Epidermal melanocyte (primary cell): ENCODE results near the gene IGFBP6.
A peak's percentile ranks its signal among the peaks of the same experiment; 100 is the strongest.
"Not testable (repeated sequence)": the region's sequence is repeated elsewhere in the genome, so short reads cannot be mapped to it uniquely, and the experiment has no call there.

ENCODE experiments used
- DNase-seq: peaks from one replicate; pipeline ENCODE4 v3.0.0; 2011; ENCODE audit warnings: low spot score; ENCODE audit not compliant: insufficient read length

The IGFBP6 gene

DNA sequence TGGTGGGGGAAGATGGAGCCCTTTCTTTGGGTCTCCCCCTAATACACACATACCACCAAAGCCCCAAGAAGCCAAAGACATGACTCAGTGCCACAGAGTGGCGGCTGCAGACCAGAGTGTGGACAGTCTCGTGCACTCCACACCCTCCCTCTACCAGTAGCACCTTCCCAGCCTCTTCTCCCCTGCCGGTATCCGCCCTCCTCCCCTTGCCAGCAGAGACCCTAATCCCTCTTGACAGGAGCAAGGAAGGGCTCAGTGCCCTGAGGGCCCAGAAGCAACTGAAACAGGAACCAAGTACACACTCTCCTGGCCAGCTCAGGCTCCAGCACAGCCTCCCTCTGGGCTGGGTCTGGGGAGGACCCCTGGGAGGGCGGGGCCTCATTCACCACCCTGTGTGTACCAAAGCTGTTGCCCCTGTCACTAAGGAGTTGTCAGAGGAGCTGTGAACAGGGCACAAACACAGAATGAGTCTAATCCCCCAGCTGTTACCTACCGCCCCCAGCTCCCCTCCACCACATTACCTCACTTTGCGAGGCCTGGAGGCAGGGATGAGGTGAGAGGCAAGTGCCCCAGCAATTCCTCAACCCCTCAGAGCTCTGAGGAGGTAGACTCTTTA, 26.5 kb upstream of the IGFBP6 start:
- no peak for DNase-seq

DNA sequence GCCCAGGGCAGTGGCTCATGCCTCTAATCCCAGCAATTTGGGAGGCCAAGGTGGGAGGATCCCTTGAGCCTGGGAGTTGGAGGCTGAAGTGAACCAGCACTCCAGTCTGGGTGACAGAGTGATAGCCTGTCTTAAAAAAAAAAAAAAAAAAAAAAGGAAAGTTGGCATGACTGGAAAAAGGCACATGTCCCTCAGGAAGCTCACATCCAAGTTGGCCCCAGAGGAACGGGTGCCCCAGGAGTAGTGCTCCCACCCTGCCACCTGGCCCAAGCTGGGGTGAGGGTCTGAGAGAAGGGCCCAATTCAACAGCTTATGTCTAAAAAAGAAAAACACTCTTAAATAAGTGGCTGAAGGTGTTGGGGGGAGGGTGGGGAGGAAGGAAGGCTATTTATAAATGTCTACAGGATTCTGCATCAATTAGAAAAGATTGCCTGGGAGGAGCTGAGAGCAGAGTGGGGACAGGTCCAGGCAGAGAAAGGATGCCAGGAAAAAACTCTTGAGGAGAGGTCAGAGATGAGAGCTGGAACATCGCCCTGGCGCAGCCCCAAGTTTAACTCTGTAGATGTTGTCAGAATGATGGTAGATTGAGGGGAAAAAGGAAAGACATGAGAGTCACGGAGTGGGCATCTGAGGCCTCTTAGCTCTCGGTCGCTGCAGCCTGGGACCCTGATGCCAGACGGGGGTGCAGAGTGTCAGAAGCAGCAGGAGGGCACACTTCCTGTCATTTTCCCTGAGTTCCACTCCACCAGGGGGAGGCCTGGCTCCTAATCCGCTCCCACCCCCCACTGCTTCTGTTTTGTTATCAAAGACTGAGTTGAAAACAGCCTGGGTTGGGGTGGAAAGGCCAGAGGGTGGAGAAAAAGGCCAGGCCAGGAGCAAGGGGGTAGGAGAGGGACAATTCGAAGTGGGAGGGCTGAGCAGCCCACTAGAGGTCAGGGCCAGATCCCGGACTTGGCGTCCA, 25.6 kb upstream of the IGFBP6 start:
- no peak for DNase-seq

DNA sequence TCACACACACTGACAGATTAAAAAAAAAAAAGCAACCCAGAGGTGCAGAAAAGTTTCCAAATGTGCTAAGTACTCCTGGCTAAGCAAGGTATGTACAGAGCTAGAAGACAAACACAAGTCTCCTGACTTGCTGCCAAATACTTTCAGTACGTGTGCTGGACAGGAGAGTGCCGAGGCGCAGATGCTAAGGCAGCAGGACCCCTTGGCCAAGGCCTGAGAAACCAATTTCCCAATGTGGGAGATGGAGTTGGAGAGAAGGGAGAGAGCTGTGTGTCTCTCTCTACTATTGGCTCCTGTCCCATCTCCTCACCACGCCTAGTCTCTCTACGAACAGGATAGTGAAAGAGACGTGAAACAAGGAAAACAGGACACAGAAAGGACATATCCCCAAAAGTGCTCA, 23.6 kb upstream of the IGFBP6 start:
- DNase-seq = no peak

DNA sequence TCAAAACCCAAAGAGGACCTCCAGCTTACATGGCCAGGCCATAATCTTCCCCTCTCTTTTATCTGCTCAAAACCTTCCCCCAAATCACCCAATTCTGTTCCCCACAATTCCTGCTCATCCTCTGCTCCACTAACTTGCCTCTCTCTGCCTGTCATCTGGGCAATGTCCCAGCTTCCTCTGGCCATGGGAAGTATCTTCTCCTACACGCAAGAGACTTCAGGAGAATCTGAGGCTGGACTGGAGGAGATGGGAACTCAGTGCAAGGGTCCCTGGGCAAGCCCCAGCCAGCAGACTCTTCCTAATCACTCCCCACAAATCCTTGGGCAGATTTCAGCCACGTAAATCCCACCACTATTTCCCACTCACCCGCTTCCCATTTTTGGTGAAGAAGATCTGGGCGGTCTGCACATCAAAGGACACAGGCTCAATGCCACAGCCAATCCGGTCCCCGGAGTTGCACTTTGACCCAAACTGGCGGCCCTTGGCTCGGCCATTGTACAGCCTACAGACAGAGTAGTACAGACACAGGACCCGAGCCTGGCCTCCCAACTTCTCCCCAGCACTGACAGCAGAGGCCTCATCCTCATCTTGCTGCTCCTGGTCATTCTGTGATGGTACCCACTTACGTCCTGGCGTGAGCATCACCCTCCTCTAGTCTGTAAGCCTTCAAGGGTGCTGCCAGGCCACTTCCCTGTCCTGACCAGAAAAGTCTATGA, 23.0 kb upstream of the IGFBP6 start:
- DNase-seq = no peak

DNA sequence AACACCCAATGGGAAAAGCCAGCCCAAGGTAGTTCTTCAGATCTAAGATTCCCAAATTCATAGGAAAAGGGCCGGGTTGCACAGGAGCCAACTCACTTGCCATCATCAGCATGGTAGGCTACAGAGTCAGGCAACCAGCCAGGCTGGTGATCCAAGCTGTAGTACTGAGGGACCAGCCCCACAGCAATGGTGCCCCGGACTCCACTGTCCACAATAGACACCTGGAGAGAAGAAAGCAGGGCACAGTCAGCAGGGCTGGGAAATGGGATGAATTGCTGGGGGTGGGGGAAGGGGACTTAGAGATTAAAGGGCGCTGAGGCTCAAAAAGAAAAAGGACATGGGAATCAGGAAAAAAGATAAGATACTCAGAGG, 22.5 kb upstream of the IGFBP6 start:
- no peak for DNase-seq

DNA sequence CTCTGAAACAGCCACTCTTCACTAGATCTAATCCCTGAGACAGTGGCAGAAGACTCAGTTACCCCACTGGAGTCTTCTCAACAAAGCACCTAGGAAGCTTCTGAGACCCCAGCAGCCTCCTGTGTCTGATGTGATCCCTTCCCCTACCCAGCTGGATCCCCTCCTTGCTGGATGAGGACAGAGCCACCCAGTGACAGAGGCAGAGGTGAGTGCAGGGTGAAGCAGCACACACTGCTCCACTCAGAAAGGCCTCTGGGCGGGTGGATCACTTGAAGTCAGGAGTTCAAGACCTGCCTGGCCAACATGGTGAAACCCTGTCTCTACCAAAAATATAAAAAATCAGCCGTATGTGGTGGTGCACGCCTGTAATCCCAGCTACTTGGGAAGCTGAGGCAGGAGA, 21.0 kb upstream of the IGFBP6 start:
- DNase-seq = peak; percentile 1

DNA sequence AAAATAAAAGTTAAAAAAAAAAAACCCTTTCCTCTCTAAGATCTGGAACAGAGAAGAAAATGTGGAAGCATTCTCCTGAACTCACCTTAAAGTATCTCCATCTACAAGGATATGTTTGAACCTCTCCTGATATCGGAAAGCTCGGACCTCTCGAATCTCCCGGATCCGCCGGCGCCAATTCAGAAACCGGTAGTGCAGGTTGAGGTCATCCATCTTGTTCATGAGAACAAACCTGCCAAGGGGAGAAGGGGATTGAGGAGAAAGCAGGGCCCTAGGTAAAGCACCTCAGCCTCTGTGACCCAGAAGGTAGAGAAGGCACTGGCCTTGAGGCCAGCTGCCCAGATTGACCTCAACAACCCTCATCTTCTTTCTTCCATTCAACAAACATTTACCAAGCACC, 20.4 kb upstream of the IGFBP6 start:
- DNase-seq = no peak

DNA sequence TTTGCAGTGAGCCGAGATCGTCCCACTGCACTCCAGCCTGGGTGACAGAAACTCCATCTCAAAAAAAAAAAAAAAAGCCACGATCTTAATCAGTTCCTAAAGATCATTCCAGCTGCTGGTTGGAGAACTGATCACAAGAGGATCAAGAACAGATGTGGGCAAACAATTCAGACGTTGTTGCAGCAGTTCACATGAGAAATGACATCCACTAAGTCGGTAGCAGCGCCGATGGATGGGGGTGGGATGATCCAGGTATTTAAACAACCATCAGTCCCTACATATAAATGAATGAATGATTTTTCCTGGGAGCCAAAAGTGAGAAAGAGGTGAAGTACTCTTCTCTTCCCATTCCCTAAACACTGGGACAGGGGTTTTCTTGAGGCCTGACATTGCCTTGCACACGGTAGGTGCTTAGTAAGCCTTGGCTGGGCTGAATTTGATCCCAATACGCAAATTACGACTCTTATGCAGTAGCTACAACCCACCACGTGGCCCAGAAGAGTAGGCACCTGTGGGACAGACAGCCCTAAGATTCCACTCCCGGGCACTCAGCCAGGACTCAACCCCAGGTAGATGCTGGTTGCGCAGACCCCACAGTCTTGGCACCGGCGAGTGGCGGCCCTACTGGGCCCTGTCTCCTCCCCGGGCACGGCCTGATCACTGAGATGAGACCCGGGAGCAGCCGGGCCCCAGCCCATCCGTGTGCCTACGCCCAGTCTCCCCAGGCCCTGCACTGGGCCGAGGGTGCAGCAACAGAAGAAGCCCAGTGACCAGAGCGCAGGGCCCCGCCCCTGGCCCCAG, 18.8 kb upstream of the IGFBP6 start:
- peak; percentile 8 for DNase-seq

DNA sequence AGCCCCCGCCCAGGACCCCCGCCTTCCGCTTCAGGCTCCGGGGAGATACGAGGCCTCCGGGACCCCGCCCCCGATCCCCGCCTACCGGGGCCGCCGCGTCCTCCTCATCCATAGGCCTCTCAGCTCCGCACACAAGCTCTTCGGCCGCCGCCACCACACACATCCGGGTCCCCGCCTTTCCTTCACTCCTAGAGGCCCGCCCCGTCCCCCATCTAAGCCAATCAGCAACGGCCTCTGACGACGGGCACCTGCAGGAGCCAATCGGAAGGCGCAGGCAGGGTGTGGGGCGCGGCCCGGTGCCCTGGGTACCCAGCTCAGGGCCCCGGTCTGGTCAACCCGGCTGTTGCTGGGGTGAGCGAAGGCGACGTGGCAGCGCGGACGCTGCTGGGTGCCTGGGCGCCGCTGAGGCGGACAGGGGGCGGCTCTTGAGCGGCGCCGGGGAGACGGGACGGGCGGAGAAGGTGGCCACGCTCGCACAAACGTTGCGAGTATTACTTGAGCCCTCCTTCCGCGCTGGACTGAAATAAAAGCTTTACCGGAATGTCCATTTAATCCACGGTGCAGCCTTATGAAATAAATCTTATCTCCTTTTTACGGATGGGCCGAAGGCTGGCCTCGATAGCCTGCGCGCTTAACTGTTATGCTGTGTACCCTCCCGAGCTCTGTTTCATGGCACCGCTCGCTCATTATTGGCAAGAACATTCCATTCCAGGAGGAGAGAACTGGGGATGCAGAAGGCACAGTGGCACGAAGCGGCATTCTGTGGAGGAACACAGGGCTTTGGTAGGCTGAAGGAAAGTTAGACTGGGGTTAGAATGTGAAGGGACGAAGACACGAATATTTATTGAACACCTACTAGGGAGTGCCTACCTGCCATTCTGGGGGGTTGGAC, 18.0 kb upstream of the IGFBP6 start, which contains the start of gene SPRYD3:
TSS of gene SPRYD3 (minus strand) at position 165 of the 892 bp plus-strand sequence. CDS start at position 108, 57 bp downstream.
- DNase-seq = peak; percentile 99

DNA sequence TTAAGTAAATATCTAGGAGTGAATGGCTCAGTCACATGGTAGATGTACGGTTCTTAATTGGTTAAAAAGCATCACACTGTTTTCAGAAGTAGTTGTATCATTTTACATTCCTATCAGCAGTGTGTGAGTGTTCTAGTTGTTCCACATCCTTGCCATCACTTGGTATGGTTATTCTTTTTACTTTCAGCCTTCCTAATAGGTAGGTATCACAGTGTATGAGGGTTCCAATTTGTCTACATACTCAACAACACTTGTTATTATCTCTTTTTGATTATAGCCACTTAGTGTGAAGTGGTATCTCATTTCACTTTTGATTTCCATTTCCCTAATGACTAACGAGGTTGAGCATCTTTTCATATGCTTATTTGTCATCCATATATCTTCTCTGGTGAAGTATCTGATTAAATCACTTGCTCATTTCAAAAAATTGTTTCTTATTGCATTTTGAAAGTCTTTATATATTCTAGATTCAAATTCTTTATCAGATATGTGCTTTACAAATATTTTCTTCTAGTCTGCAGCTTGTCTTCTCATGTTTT, 14.8 kb upstream of the IGFBP6 start:
- DNase-seq = peak; percentile 4

DNA sequence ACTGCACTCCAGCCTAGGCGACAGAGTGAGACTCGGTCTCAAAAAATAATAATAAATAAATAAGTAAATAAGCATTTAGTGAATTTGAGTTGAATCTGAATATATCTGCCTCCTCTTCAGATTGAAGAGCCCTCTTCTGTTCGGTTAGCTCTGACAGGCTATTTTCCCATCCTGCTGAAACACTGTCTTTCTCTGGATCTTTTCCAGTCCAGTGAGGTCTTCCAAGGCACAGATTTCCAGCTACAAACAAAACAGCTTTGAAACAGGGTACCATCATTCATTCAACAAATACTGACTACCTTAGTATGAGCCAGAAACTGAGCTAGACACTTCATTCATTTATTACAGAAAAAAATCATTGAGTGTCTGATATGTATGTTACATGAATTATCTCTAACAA, 11.1 kb upstream of the IGFBP6 start:
- DNase-seq = no peak

DNA sequence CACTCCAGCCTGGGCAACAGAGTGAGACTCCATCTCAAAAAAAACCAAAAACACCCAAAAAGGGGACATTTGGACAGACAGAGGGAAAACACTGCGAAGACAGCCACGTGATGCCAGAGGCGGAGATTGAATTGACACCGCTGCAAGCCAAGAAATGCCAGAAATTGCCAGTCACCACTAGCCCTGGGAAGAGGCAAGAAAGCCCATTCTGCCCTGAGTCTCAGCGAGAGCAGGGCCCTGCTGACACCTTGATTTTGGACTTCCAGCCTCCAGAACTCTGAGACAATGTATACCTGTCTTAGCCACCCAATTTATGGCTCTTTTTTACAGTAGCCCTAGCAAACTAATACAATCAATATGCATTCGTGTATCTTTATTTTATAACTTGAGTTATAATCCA, 7.4 kb upstream of the IGFBP6 start:
- DNase-seq = no peak

DNA sequence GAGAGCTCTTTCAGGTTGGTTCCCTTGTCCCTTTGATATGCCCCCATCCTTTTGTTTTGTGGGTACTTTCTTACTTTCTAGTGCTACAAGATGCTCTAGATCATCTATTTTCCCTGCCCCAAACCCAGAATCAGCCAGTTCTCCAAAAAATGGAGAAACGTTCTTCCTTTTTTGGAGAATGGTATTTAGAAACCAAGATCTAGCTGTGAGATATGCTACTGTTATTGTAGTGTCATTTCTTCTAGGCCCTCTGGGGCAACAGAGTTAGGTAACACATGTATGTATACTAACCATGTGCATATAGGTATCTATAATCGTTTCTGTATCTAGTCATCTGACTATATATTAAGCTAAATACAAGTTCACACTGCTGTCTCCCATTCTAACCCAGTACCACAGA, 6.9 kb upstream of the IGFBP6 start:
- DNase-seq = no peak

DNA sequence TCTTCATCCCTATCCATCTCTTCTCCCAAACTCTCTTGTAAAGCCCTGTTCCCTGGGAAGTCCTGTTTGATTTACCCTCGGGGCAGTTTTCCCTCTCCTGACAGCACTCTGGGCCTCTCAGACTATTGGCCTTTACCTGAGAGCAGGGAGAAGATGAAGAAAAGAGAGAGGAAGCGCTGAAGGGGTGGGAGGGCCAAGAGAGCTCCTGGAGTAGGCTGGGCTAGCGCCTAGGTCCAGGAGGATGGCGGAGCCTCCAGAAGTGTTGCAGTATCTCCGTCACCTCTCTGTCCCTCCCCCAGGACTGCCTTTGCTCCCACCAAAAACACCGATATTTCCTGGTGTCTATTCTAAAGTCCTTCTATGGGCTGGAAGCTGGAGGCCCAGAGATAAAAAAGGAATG, 5.7 kb upstream of the IGFBP6 start:
- no peak for DNase-seq

DNA sequence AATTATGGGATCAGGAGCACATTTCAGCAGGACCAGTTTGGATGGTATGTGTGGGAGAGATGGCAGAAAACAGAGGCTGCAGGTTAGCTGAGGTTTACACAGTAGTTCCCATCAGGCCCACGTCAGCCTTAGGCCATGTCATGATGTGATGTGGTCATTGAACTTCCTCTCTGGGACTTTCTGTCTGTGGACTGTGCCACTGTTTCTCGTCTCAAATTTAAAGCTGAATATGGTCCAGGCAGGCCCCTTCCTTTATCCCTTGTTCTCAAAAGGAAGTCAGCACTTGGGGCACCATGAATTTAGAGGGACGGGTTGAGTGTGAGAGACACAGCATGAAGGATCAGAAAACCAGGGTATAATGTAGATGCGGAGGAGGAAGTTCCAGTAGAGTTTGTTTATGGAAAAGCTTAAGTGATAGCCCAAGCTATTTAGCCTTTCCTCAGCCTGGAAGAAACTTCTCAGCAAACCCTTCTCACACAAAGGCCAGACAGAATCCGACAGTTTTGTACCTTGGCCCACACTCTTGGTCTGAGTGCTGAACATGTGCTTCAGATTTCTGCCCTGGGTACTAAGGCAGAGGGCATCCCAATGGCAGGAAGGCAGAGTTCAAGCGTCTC, 3.6 kb upstream of the IGFBP6 start:
- DNase-seq = no peak

DNA sequence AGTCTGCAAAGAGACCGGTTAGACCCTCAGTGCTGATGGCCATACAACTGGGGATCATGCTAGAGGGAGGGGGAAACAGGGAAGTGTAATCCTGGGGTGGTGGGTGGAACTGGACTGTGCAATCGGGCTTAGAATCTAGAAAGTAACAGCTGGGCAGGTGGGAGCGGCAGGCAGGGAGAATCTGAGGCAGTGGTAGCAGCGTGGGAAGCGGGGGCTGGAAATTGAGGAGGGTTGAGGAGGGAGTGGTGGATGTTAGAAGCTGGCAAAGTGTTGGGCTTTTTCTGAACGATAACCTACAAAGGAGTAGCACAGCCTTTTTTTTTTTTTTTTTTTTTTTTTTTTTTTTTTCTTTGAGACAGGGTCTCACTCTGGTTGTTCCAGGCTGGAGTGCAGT, 3.1 kb upstream of the IGFBP6 start:
- DNase-seq = no peak

DNA sequence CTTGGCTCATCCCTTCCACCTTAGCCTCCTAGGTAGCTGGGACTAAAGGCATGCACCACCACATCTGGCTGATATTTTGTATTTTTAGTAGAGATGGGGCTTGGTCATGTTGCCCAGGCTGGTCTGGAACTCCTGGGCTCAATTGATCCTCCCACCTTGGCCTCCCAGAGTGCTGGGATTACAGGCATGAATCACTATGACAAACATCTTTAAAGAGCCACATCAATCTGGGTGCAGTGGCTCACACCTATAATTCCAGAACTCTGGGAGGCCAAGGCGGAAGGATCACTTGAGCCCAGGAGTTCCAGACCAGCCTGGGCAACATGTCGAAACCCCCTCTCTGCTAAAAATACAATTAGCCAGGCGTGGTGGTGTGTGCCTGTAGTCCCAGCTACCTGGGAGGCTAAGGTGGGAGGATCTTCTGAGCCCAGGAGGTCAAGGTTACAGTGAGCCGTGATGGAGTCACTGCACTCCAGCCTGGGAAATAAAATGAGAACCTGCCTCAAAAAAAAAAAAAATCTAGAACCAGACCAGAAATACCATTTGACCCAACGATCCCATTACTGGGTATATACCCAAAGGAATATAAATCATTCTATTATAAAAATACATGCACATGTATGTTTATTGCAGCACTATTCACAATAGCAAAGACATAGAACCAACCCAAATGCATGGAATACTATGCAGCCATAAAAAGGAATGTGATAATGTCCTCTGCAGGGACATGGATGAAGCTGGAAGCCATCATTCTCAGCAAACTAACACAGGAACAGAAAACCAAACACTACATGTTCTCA, 2.5 kb upstream of the IGFBP6 start:
- DNase-seq = not testable (repeated sequence)

DNA sequence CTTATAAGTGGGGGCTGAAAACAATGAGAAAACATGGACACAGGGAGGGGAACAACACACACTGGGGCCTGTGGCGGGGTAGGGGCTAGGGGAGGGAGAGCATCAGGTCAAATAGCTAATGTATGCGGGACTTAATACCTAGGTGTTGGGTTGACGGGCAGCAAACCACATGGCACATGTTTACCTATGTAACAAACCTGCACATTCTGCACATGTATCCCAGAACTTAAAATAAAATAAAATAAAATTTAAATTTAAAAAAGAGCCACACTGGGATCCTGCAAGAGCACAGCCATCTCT, 1.9 kb upstream of the IGFBP6 start:
- DNase-seq = not testable (repeated sequence)
